ENCODE results near the gene EFCAB8. TPM values are rescaled to one million over a fixed set of nuclear protein-coding genes. Genes with fewer than 3 reads are reported as not detected.
A peak's percentile ranks its signal among the peaks of the same experiment; 100 is the strongest.

The EFCAB8 gene
- total and polyA plus RNA-seq, 3 experiments from 2014 or later: 0.35 to 0.69 TPM; not detected in 1

GRCh38 chr20:33008336-33009213, 149.9 kb downstream of the EFCAB8 start:
- H3K4me3 Mint-ChIP-seq: no peak overlapping the region
- H3K27ac Mint-ChIP-seq: peak overlapping the region in 1 of 8 donors; percentile 42
- Histone ChIP-seq H3K27me3 (ENCODE audit: insufficient read depth, low read length, poor library complexity, severe bottlenecking) (no peaks in the 10 kb centered on the region), H3K27ac (ENCODE audit: low read depth, low read length) (no peak overlapping the region), H3K4me1 (ENCODE audit: insufficient read depth, low read length) (peaks cover 11% of the 10 kb centered on the region), H3K4me3 (ENCODE audit: low read length) (no peak overlapping the region), H3K36me3 (ENCODE audit: insufficient read depth, low read length) (no peaks in the 10 kb centered on the region), H3K9me3 (ENCODE audit: low read length) (no peaks in the 10 kb centered on the region)
- H3K9me3 Mint-ChIP-seq: peaks cover 0 to 3% (median 0%) of the 10 kb centered on the region in 5 donors
- H3K4me1 Mint-ChIP-seq: peaks cover 0 to 7% (median 5%) of the 10 kb centered on the region in 3 donors
- H3K36me3 Mint-ChIP-seq: peaks cover 0 to 2% (median 0%) of the 10 kb centered on the region in 3 donors
- ChIA-PET CTCF (no interaction called here), POLR2A (no interaction called here)
- peaks cover 0 to 3% of the 10 kb centered on the region in 2 donors for H3K27me3 Mint-ChIP-seq
- DNase-seq: no peak

- ChIA-PET POLR2A (no interaction called here), CTCF (no interaction called here)
- no peak overlapping the region for H3K4me3 ChIP-seq (ENCODE audit: low read length)
- Mint-ChIP-seq H3K27me3 (peaks cover 0 to 3% of the 10 kb centered on the region in 2 donors), H3K9me3 (peaks cover 0 to 3% (median 0%) of the 10 kb centered on the region in 5 donors), H3K4me1 (peaks cover 0 to 7% (median 5%) of the 10 kb centered on the region in 3 donors), H3K4me3 (no peak overlapping the region), H3K27ac (peak overlapping the region in 2 of 8 donors; percentile 42 to 72), H3K36me3 (peaks cover 0 to 2% (median 0%) of the 10 kb centered on the region in 3 donors)
- no peak overlapping the region for H3K27ac ChIP-seq (ENCODE audit: low read depth, low read length)
- peak in 1 of 5 donors; percentile 26 for DNase-seq
- H3K27me3 ChIP-seq (ENCODE audit: insufficient read depth, low read length, poor library complexity, severe bottlenecking): no peaks in the 10 kb centered on the region
- H3K36me3 ChIP-seq (ENCODE audit: insufficient read depth, low read length): no peaks in the 10 kb centered on the region
- H3K9me3 ChIP-seq (ENCODE audit: low read length): no peaks in the 10 kb centered on the region
- H3K4me1 ChIP-seq (ENCODE audit: insufficient read depth, low read length): peaks cover 5% of the 10 kb centered on the region
Observed at GRCh38 chr20:33009214-33010132, 150.8 kb downstream of the EFCAB8 start.

DNA sequence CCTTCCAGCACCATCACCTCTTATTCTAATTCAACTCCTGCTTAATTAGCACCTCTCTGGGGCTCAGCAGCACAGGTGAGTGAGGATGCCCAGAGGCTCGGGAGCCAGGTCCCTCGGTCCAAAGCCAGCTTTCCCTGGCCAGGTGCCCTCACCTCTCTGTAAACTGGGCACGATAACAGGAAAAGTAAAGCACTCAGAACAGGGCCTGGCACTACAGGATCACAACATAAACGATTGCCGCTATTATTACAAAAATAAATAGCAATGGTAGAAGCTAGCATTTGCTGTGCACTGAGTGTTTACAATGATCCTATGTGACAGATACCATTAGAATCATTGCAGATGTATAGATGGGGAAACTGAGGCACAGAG, 151.4 kb downstream of the EFCAB8 start:
- H3K27ac ChIP-seq (ENCODE audit: low read depth, low read length): no peak overlapping the region
- H3K9me3 ChIP-seq (ENCODE audit: low read length): no peaks in the 10 kb centered on the region
- ChIA-PET POLR2A (no interaction called here), CTCF (no interaction called here)
- no peaks in the 10 kb centered on the region for H3K27me3 ChIP-seq (ENCODE audit: insufficient read depth, low read length, poor library complexity, severe bottlenecking)
- H3K4me3 ChIP-seq (ENCODE audit: low read length): no peak overlapping the region
- peaks cover 0 to 4% (median 3%) of the 10 kb centered on the region in 3 donors for H3K4me1 Mint-ChIP-seq
- H3K4me1 ChIP-seq (ENCODE audit: insufficient read depth, low read length): no peaks in the 10 kb centered on the region
- no peak overlapping the region for H3K4me3 Mint-ChIP-seq
- peak overlapping the region in 1 of 8 donors; percentile 66 for H3K27ac Mint-ChIP-seq
- peaks cover 0 to 3% (median 0%) of the 10 kb centered on the region in 5 donors for H3K9me3 Mint-ChIP-seq
- peaks cover 0 to 2% (median 0%) of the 10 kb centered on the region in 3 donors for H3K36me3 Mint-ChIP-seq
- H3K36me3 ChIP-seq (ENCODE audit: insufficient read depth, low read length): no peaks in the 10 kb centered on the region
- peaks cover 0 to 3% of the 10 kb centered on the region in 2 donors for H3K27me3 Mint-ChIP-seq
- no peak for DNase-seq

DNA sequence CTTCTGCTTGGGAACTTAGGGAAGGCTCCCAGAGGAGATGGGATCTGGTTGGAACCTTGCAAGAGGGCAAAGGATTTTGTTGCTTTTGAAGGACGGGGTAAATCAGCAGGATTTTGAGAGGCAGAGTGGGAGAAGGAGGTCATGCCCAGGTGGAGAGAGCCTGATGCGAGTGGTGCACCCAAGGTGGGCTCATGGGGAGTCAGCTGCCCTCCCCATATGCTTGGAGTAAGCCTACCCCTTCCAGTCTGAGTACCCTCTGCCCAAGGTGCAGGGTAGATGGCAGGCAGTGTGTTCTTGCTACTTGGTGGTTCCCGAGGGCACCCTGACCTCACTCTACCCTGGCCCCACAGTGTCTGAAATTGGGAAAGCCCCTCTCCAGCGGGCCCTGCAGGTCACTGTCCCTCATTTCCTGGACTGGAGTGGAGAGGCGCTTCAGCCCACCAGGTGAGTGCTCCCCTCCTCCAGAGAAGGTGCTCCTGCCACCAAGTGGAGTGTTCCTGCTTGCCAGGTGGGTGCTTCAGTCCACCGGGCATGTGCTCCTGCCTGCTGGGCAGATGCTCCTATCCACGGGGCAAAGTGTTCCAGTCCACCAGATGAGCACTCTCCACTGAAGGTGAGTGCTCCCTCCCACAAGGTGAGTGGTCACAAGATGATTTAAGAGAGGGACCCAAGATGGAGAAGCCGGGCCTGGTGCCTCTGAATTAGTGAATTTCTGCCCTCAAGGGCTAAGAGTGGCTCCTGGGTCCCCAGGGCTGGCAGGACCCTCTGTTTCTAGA, 152.1 kb downstream of the EFCAB8 start:
- peak in 1 of 5 donors; percentile 36 for DNase-seq
- POLR2A ChIA-PET: no interaction called here
- Histone ChIP-seq H3K27ac (ENCODE audit: low read depth, low read length) (no peak overlapping the region), H3K9me3 (ENCODE audit: low read length) (no peaks in the 10 kb centered on the region), H3K4me3 (ENCODE audit: low read length) (no peak overlapping the region), H3K4me1 (ENCODE audit: insufficient read depth, low read length) (no peaks in the 10 kb centered on the region), H3K27me3 (ENCODE audit: insufficient read depth, low read length, poor library complexity, severe bottlenecking) (no peaks in the 10 kb centered on the region), H3K36me3 (ENCODE audit: insufficient read depth, low read length) (no peaks in the 10 kb centered on the region)
- peaks cover 0 to 3% of the 10 kb centered on the region in 2 donors for H3K27me3 Mint-ChIP-seq
- H3K4me3 Mint-ChIP-seq: no peak overlapping the region
- H3K36me3 Mint-ChIP-seq: no peaks in the 10 kb centered on the region
- CTCF ChIA-PET: no interaction called here
- no peaks in the 10 kb centered on the region for H3K9me3 Mint-ChIP-seq
- H3K4me1 Mint-ChIP-seq: peaks cover 0 to 2% (median 0%) of the 10 kb centered on the region in 3 donors
- no peak overlapping the region for H3K27ac Mint-ChIP-seq

Other genes starting within 250 kb of the EFCAB8 start
- gene C20orf203, start 185.0 kb upstream of the EFCAB8 start, total RNA-seq: not detected
- gene C20orf203, start 185.0 kb upstream of the EFCAB8 start, polyA plus RNA-seq: not detected
- 10 to 100 TPM; 33.8 to 35.6 TPM for gene COMMD7, start 115.5 kb upstream of the EFCAB8 start, total RNA-seq
- 105 TPM for gene COMMD7, start 115.5 kb upstream of the EFCAB8 start, polyA plus RNA-seq
- 1 to 10 TPM in 1 of 2 experiments, under 1 TPM in 1; 1.00 to 1.4 TPM for gene DNMT3B, start 96.5 kb upstream of the EFCAB8 start, total RNA-seq
- gene DNMT3B, start 96.5 kb upstream of the EFCAB8 start, polyA plus RNA-seq: 0.22 TPM
- gene MAPRE1, start 39.0 kb upstream of the EFCAB8 start, total RNA-seq: 100 to 1,000 TPM; 154 to 159 TPM
- gene MAPRE1, start 39.0 kb upstream of the EFCAB8 start, polyA plus RNA-seq: 96.3 TPM
- not detected for gene SUN5, start 145.5 kb downstream of the EFCAB8 start, total RNA-seq
- gene SUN5, start 145.5 kb downstream of the EFCAB8 start, polyA plus RNA-seq: not detected
- not detected for gene BPIFB2, start 148.8 kb downstream of the EFCAB8 start, total RNA-seq
- not detected for gene BPIFB2, start 148.8 kb downstream of the EFCAB8 start, polyA plus RNA-seq
- gene BPIFB6, start 172.7 kb downstream of the EFCAB8 start, total RNA-seq: not detected
- not detected for gene BPIFB6, start 172.7 kb downstream of the EFCAB8 start, polyA plus RNA-seq
- gene BPIFB3, start 195.0 kb downstream of the EFCAB8 start, total RNA-seq: not detected
- gene BPIFB3, start 195.0 kb downstream of the EFCAB8 start, polyA plus RNA-seq: not detected
- gene BPIFB4, start 220.7 kb downstream of the EFCAB8 start, total RNA-seq: not detected
- gene BPIFB4, start 220.7 kb downstream of the EFCAB8 start, polyA plus RNA-seq: not detected

Data from CD8-positive, alpha-beta memory T cell (primary cell).